H9 (cell line): ENCODE data around the gene SERPINB11. TPM values are rescaled to one million over a fixed set of nuclear protein-coding genes. Genes with fewer than 3 reads are reported as not detected.

Experiments used
- DNase-seq: peaks from one replicate; pipeline ENCODE4 v3.0.0-alpha.2; 2017
- H2AFZ ChIP-seq: one replicate; pipeline ENCODE4 v1.6.1; 2013; ENCODE audit warnings: mild to moderate bottlenecking, low read length, control low read depth, moderate library complexity
- H2AK5ac ChIP-seq: 2 replicates; pipeline ENCODE4 v1.6.1; 2013; ENCODE audit warnings: low read length, control low read depth, mixed read lengths; ENCODE audit not compliant: insufficient read length
- H2BK120ac ChIP-seq: one replicate; pipeline ENCODE4 v1.6.1; 2013; ENCODE audit warnings: low read depth, mild to moderate bottlenecking, low read length, control low read depth, inconsistent platforms; ENCODE audit not compliant: poor library complexity, severe bottlenecking
- H2BK12ac ChIP-seq: 2 replicates; pipeline ENCODE4 v1.6.1; 2013; ENCODE audit warnings: low read length, control low read depth, mixed read lengths, low read depth; ENCODE audit not compliant: insufficient read length
- H2BK15ac ChIP-seq: 2 replicates; pipeline ENCODE4 v1.6.1; 2013; ENCODE audit warnings: low read depth, low read length, control low read depth
- H2BK20ac ChIP-seq: one replicate; pipeline ENCODE4 v1.6.1; 2013; ENCODE audit warnings: low read depth, mild to moderate bottlenecking, low read length, control low read depth, inconsistent platforms; ENCODE audit not compliant: poor library complexity, severe bottlenecking
- H2BK5ac ChIP-seq: 2 replicates; pipeline ENCODE4 v1.6.1; 2013; ENCODE audit warnings: low read length, control low read depth, mixed read lengths; ENCODE audit not compliant: insufficient read length
- H3K14ac ChIP-seq: 2 replicates; pipeline ENCODE4 v1.6.1; 2013; ENCODE audit warnings: low read length, control low read depth; ENCODE audit not compliant: insufficient read depth
- H3K18ac ChIP-seq: 2 replicates; pipeline ENCODE4 v1.6.1; 2013; ENCODE audit warnings: low read depth, mild to moderate bottlenecking, mixed read lengths, low read length, control low read depth; ENCODE audit not compliant: insufficient read length
- H3K23ac ChIP-seq: 2 replicates; pipeline ENCODE4 v1.6.1; 2013; ENCODE audit warnings: low read length, control low read depth, mixed read lengths, low read depth; ENCODE audit not compliant: insufficient read length
- H3K23me2 ChIP-seq: 2 replicates; pipeline ENCODE4 v1.6.1; 2013; ENCODE audit warnings: low read depth, mild to moderate bottlenecking, mixed read lengths, low read length, control low read depth; ENCODE audit not compliant: insufficient read length, poor library complexity, severe bottlenecking
- H3K27ac ChIP-seq: 2 replicates; pipeline ENCODE4 v1.5.1; 2013; ENCODE audit warnings: low read length, control low read depth, mixed read lengths, low read depth; ENCODE audit not compliant: insufficient read length
- H3K27me3 ChIP-seq: 2 replicates; pipeline ENCODE4 v1.6.1; 2013; ENCODE audit warnings: low read length, control low read depth, inconsistent platforms; ENCODE audit not compliant: insufficient read depth
- H3K4ac ChIP-seq: 2 replicates; pipeline ENCODE4 v1.6.1; 2013; ENCODE audit warnings: low read depth, mild to moderate bottlenecking, control low read depth, inconsistent platforms, low read length, moderate library complexity
- H3K4me1 ChIP-seq: 2 replicates; pipeline ENCODE4 v1.6.1; 2013; ENCODE audit warnings: low read length, control low read depth, inconsistent platforms; ENCODE audit not compliant: insufficient read depth
- H3K4me2 ChIP-seq: 2 replicates; pipeline ENCODE4 v1.6.1; 2013; ENCODE audit warnings: low read length, control low read depth, mixed read lengths; ENCODE audit not compliant: insufficient read length, insufficient read depth
- H3K56ac ChIP-seq: 2 replicates; pipeline ENCODE4 v1.6.1; 2013; ENCODE audit warnings: low read depth, mild to moderate bottlenecking, mixed read lengths, low read length, control low read depth; ENCODE audit not compliant: insufficient read length
- H3K79me1 ChIP-seq: 2 replicates; pipeline ENCODE4 v1.6.1; 2013; ENCODE audit warnings: low read depth, mild to moderate bottlenecking, moderate library complexity, low read length, control low read depth, inconsistent platforms; ENCODE audit not compliant: insufficient read depth, poor library complexity, severe bottlenecking
- H3K79me2 ChIP-seq: 2 replicates; pipeline ENCODE4 v1.6.1; 2013; ENCODE audit warnings: low read length, control low read depth, inconsistent platforms; ENCODE audit not compliant: insufficient read depth
- H3K9ac ChIP-seq: 2 replicates; pipeline ENCODE4 v1.6.1; 2013; ENCODE audit warnings: low read length, control low read depth, mixed read lengths; ENCODE audit not compliant: insufficient read length; ENCODE audit errors: extremely low read depth
- H3K9me3 ChIP-seq: one replicate; pipeline ENCODE4 v1.6.1; 2013; ENCODE audit warnings: low read depth, low read length, inconsistent platforms; ENCODE audit not compliant: control insufficient read depth
- H3T11ph ChIP-seq: one replicate; pipeline ENCODE4 v1.6.1; 2013; ENCODE audit warnings: mild to moderate bottlenecking, low read length, control low read depth, inconsistent platforms
- H4K20me1 ChIP-seq: one replicate; pipeline ENCODE4 v1.6.1; 2013; ENCODE audit not compliant: control insufficient read depth, insufficient read length, insufficient read depth
- H4K5ac ChIP-seq: 2 replicates; pipeline ENCODE4 v1.6.1; 2013; ENCODE audit warnings: low read depth, mild to moderate bottlenecking, mixed read lengths, low read length, control low read depth; ENCODE audit not compliant: insufficient read length
- H4K8ac ChIP-seq: replicated peaks from 2 replicates; pipeline ENCODE4 v1.6.1; 2013; ENCODE audit warnings: low read length, control low read depth, mixed read lengths, low read depth; ENCODE audit not compliant: insufficient read length
- H4K91ac ChIP-seq: 2 replicates; pipeline ENCODE4 v1.6.1; 2013; ENCODE audit warnings: low read depth, mild to moderate bottlenecking, moderate library complexity, mixed read lengths, low read length, control low read depth; ENCODE audit not compliant: insufficient read length
- H3K27ac Mint-ChIP-seq, 3 experiments: 2 replicates in 2 of 3; 3 replicates in 1 of 3; pipeline ENCODE4 v1.8.0; 2020 to 2021; ENCODE audit warnings: mixed read lengths in 3 of 3, mild to moderate bottlenecking in 1 of 3, moderate library complexity in 1 of 3
- H3K27me3 Mint-ChIP-seq: 2 replicates; pipeline ENCODE4 v1.8.0; 2021; ENCODE audit warnings: low read depth, mild to moderate bottlenecking, moderate library complexity, mixed read lengths
- H3K36me3 Mint-ChIP-seq, 3 experiments: 2 replicates in 2 of 3; 3 replicates in 1 of 3; pipeline ENCODE4 v1.8.0; 2020 to 2021; ENCODE audit warnings: low read depth in 3 of 3, mixed read lengths in 3 of 3; ENCODE audit not compliant: insufficient read depth in 1 of 3
- H3K4me1 Mint-ChIP-seq, 2 experiments: 2 replicates each; pipeline ENCODE4 v1.8.0; 2020; ENCODE audit warnings: mixed read lengths in 2 of 2
- H3K4me3 Mint-ChIP-seq, 2 experiments: 2 replicates in 1 of 2; 3 replicates in 1 of 2; pipeline ENCODE4 v1.8.0; 2020 to 2021; ENCODE audit warnings: mild to moderate bottlenecking in 2 of 2, mixed read lengths in 2 of 2, moderate library complexity in 1 of 2
- H3K9me3 Mint-ChIP-seq, 2 experiments: 2 replicates in 1 of 2; 3 replicates in 1 of 2; pipeline ENCODE4 v1.8.0; 2020; ENCODE audit warnings: mild to moderate bottlenecking in 2 of 2, mixed read lengths in 2 of 2, moderate library complexity in 1 of 2
- CTCF ChIP-seq: fragments of 200-600 bp; sonication (generic); conservative IDR thresholded peaks from 3 replicates; pipeline ENCODE4 v1.8.0; 2021; ENCODE audit warnings: antibody characterized with exemption, mild to moderate bottlenecking
- WGBS: extraction: QIAGEN DNeasy Blood & Tissue Kit; methylation state at CpG from one replicate; pipeline ENCODE4 v1.1.7; 2013; ENCODE audit warnings: missing lambda C conversion rate, low lambda C conversion rate, mixed read lengths; ENCODE audit not compliant: insufficient read length; ENCODE audit errors: extremely low coverage; 5-methylcytosine and 5-hydroxymethylcytosine counted together
- total RNA-seq: library from RNA; stranded (reverse); gene quantifications from 2 replicates; pipeline ENCODE4 v1.2.1, GENCODE V29; 2021

The SERPINB11 gene
- total RNA-seq, 1 experiment from 2014 or later, result not detected

- no peaks in the 10 kb centered on the region for H3K79me1 ChIP-seq
- peaks cover 8% of the 10 kb centered on the region for H3K9me3 ChIP-seq
- H3K9me3 Mint-ChIP-seq, result peaks cover 5 to 21% of the 10 kb centered on the region in 2 experiments; a peak in 4 of 5 replicates
- no peaks in the 10 kb centered on the region for H3K23me2 ChIP-seq
- no peak overlapping the region for H2BK5ac ChIP-seq
- no peak overlapping the region for H3T11ph ChIP-seq
- H3K4me2 ChIP-seq, result no peak overlapping the region
- H2BK120ac ChIP-seq, result no peak overlapping the region
- no peak overlapping the region for H2BK12ac ChIP-seq
- no peak overlapping the region for H3K27ac ChIP-seq
- H3K4me1 Mint-ChIP-seq, result peaks cover 7 to 12% of the 10 kb centered on the region in 2 experiments
- H4K8ac ChIP-seq, result no peak overlapping the region
- H3K14ac ChIP-seq, result no peak overlapping the region
- no peak overlapping the region for H3K18ac ChIP-seq
- H4K91ac ChIP-seq, result no peak overlapping the region
- no CpG with 5 or more reads among the region's 1 CpG for WGBS
- no peaks in the 10 kb centered on the region for H3K79me2 ChIP-seq
- DNase-seq, result no peak
- no peak overlapping the region for H2BK15ac ChIP-seq
- H3K27me3 Mint-ChIP-seq, result no peaks in the 10 kb centered on the region
- no peak overlapping the region for H3K9ac ChIP-seq
- H2AK5ac ChIP-seq, result no peak overlapping the region
- H3K23ac ChIP-seq, result no peak overlapping the region
- no peak overlapping the region for H4K5ac ChIP-seq
- no peak overlapping the region for H3K4ac ChIP-seq
- no peaks in the 10 kb centered on the region for H4K20me1 ChIP-seq
- no peaks in the 10 kb centered on the region for H3K27me3 ChIP-seq
- H3K36me3 Mint-ChIP-seq, result peaks cover 9 to 23% (median 12%) of the 10 kb centered on the region in 3 experiments; a peak in 6 of 7 replicates
- no peak for TF ChIP-seq CTCF
- H3K56ac ChIP-seq, result no peak overlapping the region
- H3K4me3 Mint-ChIP-seq, result no peak overlapping the region
- H3K27ac Mint-ChIP-seq, result no peak overlapping the region
- no peak overlapping the region for H2AFZ ChIP-seq
- no peak overlapping the region for H2BK20ac ChIP-seq
- no peaks in the 10 kb centered on the region; the same call in 1 of the 2 replicates for H3K4me1 ChIP-seq
Observed at GRCh38 chr18:63664571-63664970, 38.2 kb upstream of the SERPINB11 start.
